Heart right ventricle (tissue), 16 donors: Measurements from ENCODE around the gene ZNF117. TPM values are rescaled to one million over a fixed set of nuclear protein-coding genes. Genes with fewer than 3 reads are reported as not detected.
A peak's percentile ranks its signal among the peaks of the same experiment; 100 is the strongest.
"Not testable (repeated sequence)": the region's sequence is repeated elsewhere in the genome, so short reads cannot be mapped to it uniquely, and the experiment has no call there.

Experiments
- ATAC-seq, 8 donors: fragments of 200-7000 bp; cut with Tn5 transposase; one replicate each; pipeline ENCODE4 v1.9.1; 2020; ENCODE audit warnings: mild to moderate bottlenecking in 8 of 8, moderate library complexity in 8 of 8, moderate number of reproducible peaks in 1 of 8
- DNase-seq, 2 donors: peaks; one replicate each; pipeline ENCODE4 v3.0.0-alpha.2; 2020
- H3K27ac ChIP-seq, 10 donors: fragments of 200-600 bp; sonication (generic) in 2 of 10; one replicate each; pipeline versions ENCODE4 v1.5.0 to v1.8.0; 2020 to 2022; ENCODE audit warnings: mild to moderate bottlenecking in 3 of 10
- H3K27me3 ChIP-seq, 7 donors: fragments of 200-600 bp; one replicate each; pipeline ENCODE4 v1.8.0; 2021 to 2022; ENCODE audit warnings: mild to moderate bottlenecking in 2 of 7
- H3K36me3 ChIP-seq, 9 donors: fragments of 200-600 bp; sonication (generic) in 1 of 9; one replicate each; pipeline versions ENCODE4 v1.5.0 to v1.8.0; 2020 to 2022; ENCODE audit warnings: mild to moderate bottlenecking in 2 of 9
- H3K4me1 ChIP-seq, 9 donors: fragments of 200-600 bp; sonication (generic) in 1 of 9; one replicate each; pipeline versions ENCODE4 v1.5.0 to v1.8.0; 2020 to 2022; ENCODE audit warnings: mild to moderate bottlenecking in 4 of 9
- H3K4me3 ChIP-seq, 10 donors: fragments of 200-600 bp; sonication (generic) in 2 of 10; one replicate each; pipeline versions ENCODE4 v1.5.0 to v1.8.0; 2020 to 2022; ENCODE audit warnings: mild to moderate bottlenecking in 7 of 10, moderate library complexity in 2 of 10
- H3K9me3 ChIP-seq, 11 donors: fragments of 200-600 bp in 10 of 11; sonication (generic) in 2 of 11; one replicate each; pipeline versions ENCODE4 v1.5.0 to v1.8.0; 2013 to 2022; ENCODE audit warnings: mild to moderate bottlenecking in 2 of 11, control low read depth in 1 of 11, moderate library complexity in 1 of 11
- CTCF ChIP-seq, 9 donors: fragments of 200-600 bp; sonication (generic) in 2 of 9; IDR thresholded peaks; one replicate each; pipeline versions ENCODE4 v1.5.0 to v1.8.0; 2021 to 2022; ENCODE audit warnings: antibody characterized with exemption in 9 of 9, mild to moderate bottlenecking in 5 of 9, moderate library complexity in 1 of 9
- WGBS, 2 donors: extraction: QIAGEN DNeasy Blood & Tissue Kit; methylation state at CpG; one replicate each; pipeline ENCODE4 v1.1.7; 2013; ENCODE audit warnings: inconsistent platforms in 1 of 2; 5-methylcytosine and 5-hydroxymethylcytosine counted together
- intact Hi-C, 10 donors: fragments of 100-400 bp; cut with DNase I; formaldehyde crosslinking; loops; one replicate each; pipeline versions ENCODE4 v1.11.1 to v1.14.2; 2022
- polyA plus RNA-seq, 2 donors: library from polyadenylated mRNA; stranded (reverse); fragments of 200-250 nt; gene quantifications; one replicate each; pipeline ENCODE4 v1.2.3, GENCODE V29; 2013
- total RNA-seq, 10 donors: library from RNA; stranded (reverse); fragmentation: NEBNext Ultra II Directional in 3 of 10; extraction: Animal tissue kit (Norgen Biotek cat#: 25700) in 3 of 10; gene quantifications; one replicate each; pipeline versions ENCODE4 v1.2.1 to v1.2.4, GENCODE V29; 2021 to 2023
- donor health status: Arrhythmogenic right ventricular cardiomyopathy.
- donor health status: ischemic (EF 13 %, LVEDD 7.1; RV severe dilation, severe dysfunction).
- donor health status: healthy with polysubstance abuse.
- donor health status: DM: no; HTN: yes; CAD: no.
- donor health status: DM: no; HTN: no; CAD: no.
- donor health status: ischemic (EF 25% LVEDD 6.9; RV normal size, moderate dysfunction).
- donor health status: ischemic (EF 25% LVEDD 5.7; RV mildly dilated, moderate dysfunction).
- donor health status: healthy.
- donor health status: DM: yes; HTN: yes; CAD: no.
- donor health status: Ischemic cardiomyopathy.
- donor health status: ischemic (EF 35%, LVEDD 5.7; RV mildly dilated, moderate dysfunction).
- donor health status: nonischemic (EF 11% LVEDD 7.7; RV severe dilation, severe dysfunction).
- donor health status: DM: yes; HTN: yes; CAD: no.
- donor health status: PGD.
- donor health status: ischemic (EF 29% LVEDD 5.4; RV normal size, mild dysfunction).
- donor health status: nonischemic (EF 23%, LVEDD 6.1; RV moderate dilation, normal function).

ZNF117 gene
- total and polyA plus RNA-seq, 12 donors, result 1.8 to 8.3 (median 3.1) TPM

- Histone ChIP-seq H3K27ac (no peak overlapping the region), H3K27me3 (no peaks in the 10 kb centered on the region), H3K4me1 (peaks cover 0 to 8% (median 0%) of the 10 kb centered on the region in 9 donors), H3K36me3 (no peaks in the 10 kb centered on the region), H3K9me3 (peaks cover 0 to 40% (median 0%) of the 10 kb centered on the region in 11 donors), H3K4me3 (no peak overlapping the region)
- no peak for DNase-seq
- WGBS, 2 donors, result 77 to 80% methylated on average over 3 of the region's 3 CpGs
- intact Hi-C loops, result loop anchor here in 1 of 10 donors (10.0 kb wide), 1 partner anchor 266 kb away; no protein-coding TSS in a partner anchor
- TF ChIP-seq CTCF (IDR thresholded peaks at IDR 0.05), result no peak
- peak in 3 of 8 donors; percentile 30 to 38 (median 34) for ATAC-seq
Observed at GRCh38 chr7:64959072-64959747, 31.6 kb downstream of the ZNF117 start.

GRCh38 chr7:64951250-64951848 is 39.5 kb downstream of the ZNF117 start:
- peak; percentile 42 to 90 (median 87) for TF ChIP-seq CTCF (IDR thresholded peaks at IDR 0.05)
- 4 to 7% methylated on average over 1 of the region's 1 CpG for WGBS, 2 donors

GRCh38 chr7:64950673-64951072 is 40.2 kb downstream of the ZNF117 start:
- not testable (repeated sequence) for H3K36me3 ChIP-seq, DNase-seq, H3K27ac ChIP-seq, ATAC-seq, H3K4me3 ChIP-seq, H3K9me3 ChIP-seq
- Histone ChIP-seq H3K4me1 (peaks cover 0 to 12% (median 11%) of the 10 kb centered on the region in 9 donors), H3K27me3 (peaks cover 10 to 45% (median 28%) of the 10 kb centered on the region in 7 donors)
- intact Hi-C loops, result loop anchor here in 8 of 10 donors (2.0 to 10.0 kb wide), 5 partner anchors 267 to 358 kb away; no protein-coding TSS in a partner anchor
- 58 to 64% methylated on average over 9 of the region's 9 CpGs for WGBS, 2 donors

More at GRCh38 chr7:64951250-64951848, 39.5 kb downstream of the ZNF117 start:
- H3K4me1 ChIP-seq, result peaks cover 0 to 12% (median 11%) of the 10 kb centered on the region in 9 donors
- H3K36me3 ChIP-seq, result no peaks in the 10 kb centered on the region
- ATAC-seq (peak in 6 of 8 donors; percentile 24 to 59 (median 48)), DNase-seq (no peak)
- intact Hi-C loops, result loop anchor here in 8 of 10 donors (2.0 to 10.0 kb wide), 5 partner anchors 266 to 357 kb away; no protein-coding TSS in a partner anchor
- no peak overlapping the region for H3K4me3 ChIP-seq
- H3K9me3 ChIP-seq, result no peaks in the 10 kb centered on the region
- no peak overlapping the region for H3K27ac ChIP-seq
- peaks cover 10 to 38% (median 23%) of the 10 kb centered on the region in 7 donors for H3K27me3 ChIP-seq

GRCh38 chr7:64948774-64949173 is 42.1 kb downstream of the ZNF117 start:
- H3K4me3 ChIP-seq, DNase-seq, ATAC-seq, H3K9me3 ChIP-seq, H3K36me3 ChIP-seq, H3K27ac ChIP-seq, intact Hi-C loops: not testable (repeated sequence)
- Histone ChIP-seq H3K27me3 (peaks cover 10 to 60% (median 33%) of the 10 kb centered on the region in 7 donors), H3K4me1 (peaks cover 0 to 12% (median 11%) of the 10 kb centered on the region in 9 donors)
- 95 to 96% methylated on average over 1 of the region's 1 CpG for WGBS, 2 donors

- H3K4me1 ChIP-seq, result peaks cover 0 to 12% (median 11%) of the 10 kb centered on the region in 9 donors
- WGBS, 2 donors, result 2 to 3% methylated on average over 59 of the region's 59 CpGs
- ATAC-seq (peak; percentile 37 to 70 (median 56)), DNase-seq (no peak)
- intact Hi-C loops, result no loop called here
- H3K27me3 ChIP-seq, result peaks cover 10 to 74% (median 40%) of the 10 kb centered on the region in 7 donors
- no peaks in the 10 kb centered on the region for H3K36me3 ChIP-seq
- H3K9me3 ChIP-seq, result no peaks in the 10 kb centered on the region
- H3K4me3 ChIP-seq, result peak overlapping the region; percentile 28 to 58 (median 44)
- H3K27ac ChIP-seq, result no peak overlapping the region
- TF ChIP-seq CTCF (IDR thresholded peaks at IDR 0.05), result no peak
Observed at GRCh38 chr7:64947252-64948000, 43.4 kb downstream of the ZNF117 start.
